Lower leg skin (tissue), 4 donors: Measurements from ENCODE around the gene ARID1B. TPM values are rescaled to one million over a fixed set of nuclear protein-coding genes. Genes with fewer than 3 reads are reported as not detected.

Experiments
- DNase-seq, 2 donors: peaks; one replicate each; pipeline ENCODE4 v3.0.0-alpha.2; 2019; ENCODE audit warnings: low spot score in 2 of 2
- H3K4me3 ChIP-seq: fragments of 200-600 bp; sonication (generic); 2 replicates; pipeline ENCODE4 v1.5.1; 2017; ENCODE audit warnings: mild to moderate bottlenecking, low read depth; ENCODE audit not compliant: poor library complexity, severe bottlenecking
- POLR2A ChIP-seq, 2 donors: fragments of 450-650 bp; IDR thresholded peaks; one replicate each; pipeline ENCODE4 v1.6.1; 2016 to 2017; ENCODE audit warnings: antibody characterized with exemption in 2 of 2, mild to moderate bottlenecking in 1 of 2, moderate library complexity in 1 of 2
- WGBS, 2 donors: methylation state at CpG; one replicate each; pipeline ENCODE4 v1.1.5; 2018; 5-methylcytosine and 5-hydroxymethylcytosine counted together
- intact Hi-C: fragments of 100-400 bp; cut with DNase I; formaldehyde crosslinking; loops from one replicate; pipeline ENCODE4 v1.15.0; 2023; ENCODE audit warnings: low total_unique reads
- total RNA-seq, 4 donors: library from RNA; depleted of rRNA; stranded (reverse); fragments of >200 nt; gene quantifications; one replicate each; pipeline ENCODE4 v1.1.0, GENCODE V29; 2016
- TF ChIP-seq, protein P1 (sequence below), 3 donors: fragments of 450-650 bp; IDR thresholded peaks; one replicate each; pipeline ENCODE4 v1.5.1; 2016; ENCODE audit warnings: antibody characterized with exemption in 3 of 3, mild to moderate bottlenecking in 3 of 3, moderate library complexity in 2 of 3

The ARID1B gene
- total RNA-seq, 4 donors from 2014 or later = 87.3 to 132 (median 102) TPM

DNA sequence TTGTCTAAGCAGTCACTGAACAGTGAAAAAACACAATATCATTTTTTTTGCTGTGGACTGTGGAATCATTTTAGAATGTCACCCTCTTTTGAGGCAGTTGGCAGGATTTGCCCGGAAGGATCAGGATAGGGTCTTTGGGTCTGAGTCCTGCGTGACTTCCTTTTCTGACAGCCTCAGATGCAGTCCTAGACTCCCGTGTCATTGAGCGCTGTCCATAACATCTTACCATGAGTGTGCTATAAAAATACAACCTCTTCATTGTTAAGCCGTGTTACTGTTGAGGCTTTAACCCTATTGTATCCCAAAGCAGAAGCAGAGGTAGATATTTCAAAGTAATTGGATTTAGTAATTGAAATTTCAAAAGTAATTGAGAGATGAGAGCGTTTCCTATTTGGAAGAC lies 30.6 kb downstream of the ARID1B start:
- intact Hi-C loops = no loop called here
- H3K4me3 ChIP-seq = no peak overlapping the region
- WGBS, 2 donors = 63 to 66% methylated on average over 6 of the region's 6 CpGs
- DNase-seq = no peak
- TF ChIP-seq, protein P1, sequence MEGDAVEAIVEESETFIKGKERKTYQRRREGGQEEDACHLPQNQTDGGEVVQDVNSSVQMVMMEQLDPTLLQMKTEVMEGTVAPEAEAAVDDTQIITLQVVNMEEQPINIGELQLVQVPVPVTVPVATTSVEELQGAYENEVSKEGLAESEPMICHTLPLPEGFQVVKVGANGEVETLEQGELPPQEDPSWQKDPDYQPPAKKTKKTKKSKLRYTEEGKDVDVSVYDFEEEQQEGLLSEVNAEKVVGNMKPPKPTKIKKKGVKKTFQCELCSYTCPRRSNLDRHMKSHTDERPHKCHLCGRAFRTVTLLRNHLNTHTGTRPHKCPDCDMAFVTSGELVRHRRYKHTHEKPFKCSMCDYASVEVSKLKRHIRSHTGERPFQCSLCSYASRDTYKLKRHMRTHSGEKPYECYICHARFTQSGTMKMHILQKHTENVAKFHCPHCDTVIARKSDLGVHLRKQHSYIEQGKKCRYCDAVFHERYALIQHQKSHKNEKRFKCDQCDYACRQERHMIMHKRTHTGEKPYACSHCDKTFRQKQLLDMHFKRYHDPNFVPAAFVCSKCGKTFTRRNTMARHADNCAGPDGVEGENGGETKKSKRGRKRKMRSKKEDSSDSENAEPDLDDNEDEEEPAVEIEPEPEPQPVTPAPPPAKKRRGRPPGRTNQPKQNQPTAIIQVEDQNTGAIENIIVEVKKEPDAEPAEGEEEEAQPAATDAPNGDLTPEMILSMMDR (IDR thresholded peaks at IDR 0.05) = no peak

DNA sequence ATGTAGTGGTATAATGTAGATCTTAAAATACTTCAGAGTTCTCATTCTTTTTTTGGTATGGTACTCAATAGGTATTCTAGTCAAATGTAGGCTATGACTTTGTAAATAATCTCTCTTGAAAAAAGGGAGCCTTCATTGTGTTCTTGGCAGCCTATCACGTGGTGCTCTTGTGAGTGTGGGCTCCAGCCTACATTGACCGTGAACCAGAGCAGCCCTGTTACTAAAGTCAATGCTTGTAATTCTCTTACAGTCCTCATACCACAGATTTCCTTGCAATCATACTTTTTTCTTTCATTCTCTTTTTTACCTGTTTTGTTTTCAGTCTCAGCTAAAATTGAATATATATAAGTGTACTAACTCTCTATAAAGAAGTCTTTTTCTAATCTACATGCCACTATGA lies 31.1 kb downstream of the ARID1B start:
- no peak overlapping the region for H3K4me3 ChIP-seq
- no peak for DNase-seq
- TF ChIP-seq, protein P1 (IDR thresholded peaks at IDR 0.05) = no peak
- TF ChIP-seq POLR2A (IDR thresholded peaks at IDR 0.05) = no peak
- 29 to 30% methylated on average over 2 of the region's 2 CpGs for WGBS, 2 donors
- intact Hi-C loops = no loop called here

DNA sequence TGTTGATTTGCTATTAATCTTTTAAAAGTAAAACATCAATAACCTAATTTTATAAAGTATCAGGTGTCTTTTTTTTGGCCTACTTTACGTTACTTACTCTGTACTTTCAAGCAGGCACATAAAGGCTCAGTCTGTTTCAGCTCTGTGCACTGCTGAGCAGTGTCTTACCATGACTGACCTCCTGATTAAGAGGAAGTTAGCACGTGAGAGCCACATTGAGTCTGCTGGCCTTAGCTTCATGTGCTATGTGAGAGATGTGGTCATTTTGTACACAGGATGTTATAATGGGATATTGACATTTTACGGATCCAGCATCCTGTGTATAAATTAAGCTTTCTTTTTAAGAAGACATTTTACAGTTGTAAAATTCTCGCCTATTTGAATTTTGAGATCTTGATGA lies 31.9 kb downstream of the ARID1B start:
- intact Hi-C loops = no loop called here
- H3K4me3 ChIP-seq = no peak overlapping the region
- 40 to 45% methylated on average over 4 of the region's 4 CpGs for WGBS, 2 donors
- peak in 1 of 2 donors; percentile 83 for DNase-seq
- TF ChIP-seq POLR2A (IDR thresholded peaks at IDR 0.05) = no peak
- TF ChIP-seq, protein P1 (IDR thresholded peaks at IDR 0.05) = no peak

DNA sequence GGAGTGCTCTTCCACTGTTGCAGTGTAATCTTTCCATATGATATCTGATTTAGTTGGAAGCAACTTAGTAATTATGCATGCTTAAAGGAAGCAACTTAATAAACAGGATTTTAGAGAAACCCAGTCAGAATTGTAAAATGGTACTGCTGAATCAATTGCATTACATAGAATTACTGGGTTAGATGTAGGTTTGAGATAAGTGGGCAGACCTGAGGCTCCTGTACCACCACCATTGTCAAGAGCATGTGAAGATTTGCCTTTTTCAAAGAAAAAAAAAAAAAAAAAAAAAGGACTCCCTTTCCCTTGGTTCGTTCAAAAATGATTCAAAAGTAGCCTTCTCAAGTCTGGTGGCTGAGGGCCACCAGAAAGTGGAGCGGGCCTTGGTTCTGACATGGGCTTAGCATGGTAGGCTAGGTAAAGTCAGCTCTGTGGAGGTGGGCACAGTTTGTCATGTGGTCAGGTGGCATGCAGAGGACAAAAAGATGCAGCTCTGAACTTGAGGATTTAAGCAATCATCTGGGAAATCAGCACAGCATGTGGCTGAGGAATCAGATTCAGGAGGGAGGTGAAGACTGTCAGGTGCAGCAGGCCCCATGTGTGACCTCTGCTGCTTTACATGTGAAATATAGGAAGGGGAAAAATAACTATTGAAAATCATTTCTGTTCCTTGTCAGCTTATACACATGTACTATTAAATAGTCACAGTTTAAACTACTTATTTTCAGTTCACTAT lies 32.4 kb downstream of the ARID1B start:
- intact Hi-C loops = no loop called here
- 68 to 75% methylated on average over 2 of the region's 2 CpGs for WGBS, 2 donors
- TF ChIP-seq POLR2A (IDR thresholded peaks at IDR 0.05) = no peak
- TF ChIP-seq, protein P1 (IDR thresholded peaks at IDR 0.05) = no peak
- no peak for DNase-seq
- H3K4me3 ChIP-seq = no peak overlapping the region

DNA sequence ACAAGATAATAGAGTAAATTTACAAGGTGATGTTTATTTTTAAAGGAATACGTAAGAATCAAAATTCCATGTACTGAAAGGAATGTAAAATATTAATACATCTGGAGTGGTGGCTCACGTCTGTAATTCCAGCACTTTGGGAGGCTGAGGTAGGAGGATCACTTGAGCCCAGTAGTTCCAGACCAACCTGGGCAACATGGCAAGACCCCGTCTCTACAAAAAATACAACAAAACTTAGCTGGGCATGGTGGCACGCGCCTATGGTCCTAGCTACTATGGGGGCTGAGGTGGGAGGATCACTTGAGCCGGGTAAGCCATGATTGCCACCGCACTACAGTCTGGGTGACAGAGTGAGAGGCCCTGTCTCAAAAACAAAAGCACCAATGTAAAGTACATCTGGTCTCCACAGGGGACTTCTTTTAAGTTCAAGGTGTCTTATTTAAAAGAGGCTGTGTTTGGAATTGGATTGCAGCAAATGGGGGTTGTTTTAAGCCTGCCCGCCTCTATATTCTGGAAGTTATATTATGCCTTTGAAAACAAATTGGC lies 36.9 kb downstream of the ARID1B start:
- WGBS, 2 donors = 88 to 96% methylated on average over 8 of the region's 8 CpGs

More for the DNA sequence above, 36.9 kb downstream of the ARID1B start:
- H3K4me3 ChIP-seq = no peak overlapping the region
- no peak for DNase-seq
- TF ChIP-seq, protein P1 (IDR thresholded peaks at IDR 0.05) = no peak
- no peak for TF ChIP-seq POLR2A (IDR thresholded peaks at IDR 0.05)
- intact Hi-C loops = no loop called here
